H9 (cell line): Measurements from ENCODE around the gene COX6B1. TPM values are rescaled to one million over a fixed set of nuclear protein-coding genes. Genes with fewer than 3 reads are reported as not detected.

ENCODE experiments used
- DNase-seq: peaks from one replicate; pipeline ENCODE4 v3.0.0-alpha.2; 2017
- H2AFZ ChIP-seq: one replicate; pipeline ENCODE4 v1.6.1; 2013; ENCODE audit warnings: mild to moderate bottlenecking, low read length, control low read depth, moderate library complexity
- H2AK5ac ChIP-seq: 2 replicates; pipeline ENCODE4 v1.6.1; 2013; ENCODE audit warnings: low read length, control low read depth, mixed read lengths; ENCODE audit not compliant: insufficient read length
- H2BK120ac ChIP-seq: one replicate; pipeline ENCODE4 v1.6.1; 2013; ENCODE audit warnings: low read depth, mild to moderate bottlenecking, low read length, control low read depth, inconsistent platforms; ENCODE audit not compliant: poor library complexity, severe bottlenecking
- H2BK12ac ChIP-seq: 2 replicates; pipeline ENCODE4 v1.6.1; 2013; ENCODE audit warnings: low read length, control low read depth, mixed read lengths, low read depth; ENCODE audit not compliant: insufficient read length
- H2BK15ac ChIP-seq: 2 replicates; pipeline ENCODE4 v1.6.1; 2013; ENCODE audit warnings: low read depth, low read length, control low read depth
- H2BK20ac ChIP-seq: one replicate; pipeline ENCODE4 v1.6.1; 2013; ENCODE audit warnings: low read depth, mild to moderate bottlenecking, low read length, control low read depth, inconsistent platforms; ENCODE audit not compliant: poor library complexity, severe bottlenecking
- H2BK5ac ChIP-seq: 2 replicates; pipeline ENCODE4 v1.6.1; 2013; ENCODE audit warnings: low read length, control low read depth, mixed read lengths; ENCODE audit not compliant: insufficient read length
- H3K14ac ChIP-seq: 2 replicates; pipeline ENCODE4 v1.6.1; 2013; ENCODE audit warnings: low read length, control low read depth; ENCODE audit not compliant: insufficient read depth
- H3K18ac ChIP-seq: 2 replicates; pipeline ENCODE4 v1.6.1; 2013; ENCODE audit warnings: low read depth, mild to moderate bottlenecking, mixed read lengths, low read length, control low read depth; ENCODE audit not compliant: insufficient read length
- H3K23ac ChIP-seq: 2 replicates; pipeline ENCODE4 v1.6.1; 2013; ENCODE audit warnings: low read length, control low read depth, mixed read lengths, low read depth; ENCODE audit not compliant: insufficient read length
- H3K23me2 ChIP-seq: 2 replicates; pipeline ENCODE4 v1.6.1; 2013; ENCODE audit warnings: low read depth, mild to moderate bottlenecking, mixed read lengths, low read length, control low read depth; ENCODE audit not compliant: insufficient read length, poor library complexity, severe bottlenecking
- H3K27ac ChIP-seq: 2 replicates; pipeline ENCODE4 v1.5.1; 2013; ENCODE audit warnings: low read length, control low read depth, mixed read lengths, low read depth; ENCODE audit not compliant: insufficient read length
- H3K27me3 ChIP-seq: 2 replicates; pipeline ENCODE4 v1.6.1; 2013; ENCODE audit warnings: low read length, control low read depth, inconsistent platforms; ENCODE audit not compliant: insufficient read depth
- H3K4ac ChIP-seq: 2 replicates; pipeline ENCODE4 v1.6.1; 2013; ENCODE audit warnings: low read depth, mild to moderate bottlenecking, control low read depth, inconsistent platforms, low read length, moderate library complexity
- H3K4me1 ChIP-seq: 2 replicates; pipeline ENCODE4 v1.6.1; 2013; ENCODE audit warnings: low read length, control low read depth, inconsistent platforms; ENCODE audit not compliant: insufficient read depth
- H3K4me2 ChIP-seq: 2 replicates; pipeline ENCODE4 v1.6.1; 2013; ENCODE audit warnings: low read length, control low read depth, mixed read lengths; ENCODE audit not compliant: insufficient read length, insufficient read depth
- H3K56ac ChIP-seq: 2 replicates; pipeline ENCODE4 v1.6.1; 2013; ENCODE audit warnings: low read depth, mild to moderate bottlenecking, mixed read lengths, low read length, control low read depth; ENCODE audit not compliant: insufficient read length
- H3K79me1 ChIP-seq: 2 replicates; pipeline ENCODE4 v1.6.1; 2013; ENCODE audit warnings: low read depth, mild to moderate bottlenecking, moderate library complexity, low read length, control low read depth, inconsistent platforms; ENCODE audit not compliant: insufficient read depth, poor library complexity, severe bottlenecking
- H3K79me2 ChIP-seq: 2 replicates; pipeline ENCODE4 v1.6.1; 2013; ENCODE audit warnings: low read length, control low read depth, inconsistent platforms; ENCODE audit not compliant: insufficient read depth
- H3K9ac ChIP-seq: 2 replicates; pipeline ENCODE4 v1.6.1; 2013; ENCODE audit warnings: low read length, control low read depth, mixed read lengths; ENCODE audit not compliant: insufficient read length; ENCODE audit errors: extremely low read depth
- H3K9me3 ChIP-seq: one replicate; pipeline ENCODE4 v1.6.1; 2013; ENCODE audit warnings: low read depth, low read length, inconsistent platforms; ENCODE audit not compliant: control insufficient read depth
- H3T11ph ChIP-seq: one replicate; pipeline ENCODE4 v1.6.1; 2013; ENCODE audit warnings: mild to moderate bottlenecking, low read length, control low read depth, inconsistent platforms
- H4K20me1 ChIP-seq: one replicate; pipeline ENCODE4 v1.6.1; 2013; ENCODE audit not compliant: control insufficient read depth, insufficient read length, insufficient read depth
- H4K5ac ChIP-seq: 2 replicates; pipeline ENCODE4 v1.6.1; 2013; ENCODE audit warnings: low read depth, mild to moderate bottlenecking, mixed read lengths, low read length, control low read depth; ENCODE audit not compliant: insufficient read length
- H4K8ac ChIP-seq: replicated peaks from 2 replicates; pipeline ENCODE4 v1.6.1; 2013; ENCODE audit warnings: low read length, control low read depth, mixed read lengths, low read depth; ENCODE audit not compliant: insufficient read length
- H4K91ac ChIP-seq: 2 replicates; pipeline ENCODE4 v1.6.1; 2013; ENCODE audit warnings: low read depth, mild to moderate bottlenecking, moderate library complexity, mixed read lengths, low read length, control low read depth; ENCODE audit not compliant: insufficient read length
- H3K27ac Mint-ChIP-seq, 3 experiments: 2 replicates in 2 of 3; 3 replicates in 1 of 3; pipeline ENCODE4 v1.8.0; 2020 to 2021; ENCODE audit warnings: mixed read lengths in 3 of 3, mild to moderate bottlenecking in 1 of 3, moderate library complexity in 1 of 3
- H3K27me3 Mint-ChIP-seq: 2 replicates; pipeline ENCODE4 v1.8.0; 2021; ENCODE audit warnings: low read depth, mild to moderate bottlenecking, moderate library complexity, mixed read lengths
- H3K36me3 Mint-ChIP-seq, 3 experiments: 2 replicates in 2 of 3; 3 replicates in 1 of 3; pipeline ENCODE4 v1.8.0; 2020 to 2021; ENCODE audit warnings: low read depth in 3 of 3, mixed read lengths in 3 of 3; ENCODE audit not compliant: insufficient read depth in 1 of 3
- H3K4me1 Mint-ChIP-seq, 2 experiments: 2 replicates each; pipeline ENCODE4 v1.8.0; 2020; ENCODE audit warnings: mixed read lengths in 2 of 2
- H3K4me3 Mint-ChIP-seq, 2 experiments: 2 replicates in 1 of 2; 3 replicates in 1 of 2; pipeline ENCODE4 v1.8.0; 2020 to 2021; ENCODE audit warnings: mild to moderate bottlenecking in 2 of 2, mixed read lengths in 2 of 2, moderate library complexity in 1 of 2
- H3K9me3 Mint-ChIP-seq, 2 experiments: 2 replicates in 1 of 2; 3 replicates in 1 of 2; pipeline ENCODE4 v1.8.0; 2020; ENCODE audit warnings: mild to moderate bottlenecking in 2 of 2, mixed read lengths in 2 of 2, moderate library complexity in 1 of 2
- CTCF ChIP-seq: fragments of 200-600 bp; sonication (generic); conservative IDR thresholded peaks from 3 replicates; pipeline ENCODE4 v1.8.0; 2021; ENCODE audit warnings: antibody characterized with exemption, mild to moderate bottlenecking
- WGBS: extraction: QIAGEN DNeasy Blood & Tissue Kit; methylation state at CpG from one replicate; pipeline ENCODE4 v1.1.7; 2013; ENCODE audit warnings: missing lambda C conversion rate, low lambda C conversion rate, mixed read lengths; ENCODE audit not compliant: insufficient read length; ENCODE audit errors: extremely low coverage; 5-methylcytosine and 5-hydroxymethylcytosine counted together
- total RNA-seq: library from RNA; stranded (reverse); gene quantifications from 2 replicates; pipeline ENCODE4 v1.2.1, GENCODE V29; 2021

The COX6B1 gene
- total RNA-seq, 1 experiment from 2014 or later: 432 TPM

DNA sequence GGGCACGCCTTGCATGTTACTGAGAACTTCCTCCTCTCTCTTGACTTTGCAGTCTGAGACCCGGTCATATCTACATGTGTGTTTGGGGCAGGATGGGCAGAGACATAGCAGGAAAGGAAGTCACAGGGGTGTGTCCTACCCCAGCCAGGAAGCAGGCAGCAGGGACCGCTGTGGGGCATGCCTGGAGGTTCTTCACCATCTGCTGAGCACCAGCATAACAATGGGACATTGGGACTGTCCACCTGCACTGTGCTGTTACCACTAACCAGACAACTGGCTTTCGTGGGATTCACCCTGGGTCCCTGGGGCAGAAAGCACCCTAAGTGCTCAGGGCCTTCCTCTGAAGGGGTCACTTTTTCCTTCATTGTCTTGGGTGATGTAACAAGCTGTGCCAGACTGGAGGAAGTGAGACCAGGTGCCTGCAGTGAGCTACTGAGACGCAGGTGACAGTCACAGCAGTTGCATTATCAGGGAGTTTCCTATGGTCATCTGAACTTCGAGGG lies 38.2 kb upstream of the COX6B1 start:
- TF ChIP-seq CTCF: no peak
- Histone ChIP-seq H3K79me1 (no peaks in the 10 kb centered on the region), H2AK5ac (no peak overlapping the region), H4K20me1 (no peaks in the 10 kb centered on the region), H4K91ac (no peak overlapping the region), H3K4me2 (no peak overlapping the region), H2BK20ac (no peak overlapping the region), H3K27me3 (no peaks in the 10 kb centered on the region), H3K9ac (no peak overlapping the region), H2BK15ac (no peak overlapping the region), H2AFZ (no peak overlapping the region), H3T11ph (no peak overlapping the region), H2BK5ac (no peak overlapping the region), H3K79me2 (no peaks in the 10 kb centered on the region), H2BK12ac (no peak overlapping the region), H3K23me2 (peaks cover 5% of the 10 kb centered on the region), H4K5ac (no peak overlapping the region), H4K8ac (no peak overlapping the region), H3K56ac (no peak overlapping the region), H3K23ac (no peak overlapping the region), H3K4ac (no peak overlapping the region), H3K9me3 (peaks cover 12% of the 10 kb centered on the region), H3K27ac (no peak overlapping the region), H3K14ac (no peak overlapping the region), H2BK120ac (no peak overlapping the region), H3K4me1 (no peaks in the 10 kb centered on the region), H3K18ac (no peak overlapping the region)
- DNase-seq: no peak
- Mint-ChIP-seq H3K27ac (no peak overlapping the region), H3K9me3 (peaks cover 28 to 33% of the 10 kb centered on the region in 2 experiments), H3K4me1 (peaks cover under 1% of the 10 kb centered on the region in 2 experiments; a peak in 3 of 4 replicates), H3K27me3 (peaks cover 25% of the 10 kb centered on the region), H3K36me3 (peaks cover 5 to 10% (median 9%) of the 10 kb centered on the region in 3 experiments; a peak in 6 of 7 replicates), H3K4me3 (no peak overlapping the region)
- WGBS: no CpG with 5 or more reads among the region's 6 CpGs
